ENCODE results near the gene BTBD8.

- TF ChIP-seq, protein P1, sequence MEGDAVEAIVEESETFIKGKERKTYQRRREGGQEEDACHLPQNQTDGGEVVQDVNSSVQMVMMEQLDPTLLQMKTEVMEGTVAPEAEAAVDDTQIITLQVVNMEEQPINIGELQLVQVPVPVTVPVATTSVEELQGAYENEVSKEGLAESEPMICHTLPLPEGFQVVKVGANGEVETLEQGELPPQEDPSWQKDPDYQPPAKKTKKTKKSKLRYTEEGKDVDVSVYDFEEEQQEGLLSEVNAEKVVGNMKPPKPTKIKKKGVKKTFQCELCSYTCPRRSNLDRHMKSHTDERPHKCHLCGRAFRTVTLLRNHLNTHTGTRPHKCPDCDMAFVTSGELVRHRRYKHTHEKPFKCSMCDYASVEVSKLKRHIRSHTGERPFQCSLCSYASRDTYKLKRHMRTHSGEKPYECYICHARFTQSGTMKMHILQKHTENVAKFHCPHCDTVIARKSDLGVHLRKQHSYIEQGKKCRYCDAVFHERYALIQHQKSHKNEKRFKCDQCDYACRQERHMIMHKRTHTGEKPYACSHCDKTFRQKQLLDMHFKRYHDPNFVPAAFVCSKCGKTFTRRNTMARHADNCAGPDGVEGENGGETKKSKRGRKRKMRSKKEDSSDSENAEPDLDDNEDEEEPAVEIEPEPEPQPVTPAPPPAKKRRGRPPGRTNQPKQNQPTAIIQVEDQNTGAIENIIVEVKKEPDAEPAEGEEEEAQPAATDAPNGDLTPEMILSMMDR (conservative IDR thresholded peaks at IDR 0.05; ENCODE audit: low read depth in 2 of 2), result no peak
- TF ChIP-seq EZH2 (IDR thresholded peaks at IDR 0.05; ENCODE audit: low read depth, unreplicated experiment) (no peak), POLR2AphosphoS5 (IDR thresholded peaks at IDR 0.05; ENCODE audit: low read depth) (no peak), REST (IDR thresholded peaks at IDR 0.05; ENCODE audit: unreplicated experiment) (no peak), EZH2phosphoT487 (IDR thresholded peaks at IDR 0.05; ENCODE audit: unreplicated experiment) (no peak), JUNB (IDR thresholded peaks at IDR 0.05; ENCODE audit: unreplicated experiment) (no peak), CREB1 (CRISPR knock-in tag; IDR thresholded peaks at IDR 0.05; ENCODE audit: low read depth) (no peak), STAT1 (IDR thresholded peaks at IDR 0.05; ENCODE audit: unreplicated experiment) (no peak), NANOG (IDR thresholded peaks at IDR 0.05; ENCODE audit: borderline replicate concordance) (no peak), ZNF331 (CRISPR knock-in tag; IDR thresholded peaks at IDR 0.05; ENCODE audit: low read depth) (no peak), ZNF114 (CRISPR knock-in tag; IDR thresholded peaks at IDR 0.05) (no peak)
- TF ChIP-seq, protein P2, sequence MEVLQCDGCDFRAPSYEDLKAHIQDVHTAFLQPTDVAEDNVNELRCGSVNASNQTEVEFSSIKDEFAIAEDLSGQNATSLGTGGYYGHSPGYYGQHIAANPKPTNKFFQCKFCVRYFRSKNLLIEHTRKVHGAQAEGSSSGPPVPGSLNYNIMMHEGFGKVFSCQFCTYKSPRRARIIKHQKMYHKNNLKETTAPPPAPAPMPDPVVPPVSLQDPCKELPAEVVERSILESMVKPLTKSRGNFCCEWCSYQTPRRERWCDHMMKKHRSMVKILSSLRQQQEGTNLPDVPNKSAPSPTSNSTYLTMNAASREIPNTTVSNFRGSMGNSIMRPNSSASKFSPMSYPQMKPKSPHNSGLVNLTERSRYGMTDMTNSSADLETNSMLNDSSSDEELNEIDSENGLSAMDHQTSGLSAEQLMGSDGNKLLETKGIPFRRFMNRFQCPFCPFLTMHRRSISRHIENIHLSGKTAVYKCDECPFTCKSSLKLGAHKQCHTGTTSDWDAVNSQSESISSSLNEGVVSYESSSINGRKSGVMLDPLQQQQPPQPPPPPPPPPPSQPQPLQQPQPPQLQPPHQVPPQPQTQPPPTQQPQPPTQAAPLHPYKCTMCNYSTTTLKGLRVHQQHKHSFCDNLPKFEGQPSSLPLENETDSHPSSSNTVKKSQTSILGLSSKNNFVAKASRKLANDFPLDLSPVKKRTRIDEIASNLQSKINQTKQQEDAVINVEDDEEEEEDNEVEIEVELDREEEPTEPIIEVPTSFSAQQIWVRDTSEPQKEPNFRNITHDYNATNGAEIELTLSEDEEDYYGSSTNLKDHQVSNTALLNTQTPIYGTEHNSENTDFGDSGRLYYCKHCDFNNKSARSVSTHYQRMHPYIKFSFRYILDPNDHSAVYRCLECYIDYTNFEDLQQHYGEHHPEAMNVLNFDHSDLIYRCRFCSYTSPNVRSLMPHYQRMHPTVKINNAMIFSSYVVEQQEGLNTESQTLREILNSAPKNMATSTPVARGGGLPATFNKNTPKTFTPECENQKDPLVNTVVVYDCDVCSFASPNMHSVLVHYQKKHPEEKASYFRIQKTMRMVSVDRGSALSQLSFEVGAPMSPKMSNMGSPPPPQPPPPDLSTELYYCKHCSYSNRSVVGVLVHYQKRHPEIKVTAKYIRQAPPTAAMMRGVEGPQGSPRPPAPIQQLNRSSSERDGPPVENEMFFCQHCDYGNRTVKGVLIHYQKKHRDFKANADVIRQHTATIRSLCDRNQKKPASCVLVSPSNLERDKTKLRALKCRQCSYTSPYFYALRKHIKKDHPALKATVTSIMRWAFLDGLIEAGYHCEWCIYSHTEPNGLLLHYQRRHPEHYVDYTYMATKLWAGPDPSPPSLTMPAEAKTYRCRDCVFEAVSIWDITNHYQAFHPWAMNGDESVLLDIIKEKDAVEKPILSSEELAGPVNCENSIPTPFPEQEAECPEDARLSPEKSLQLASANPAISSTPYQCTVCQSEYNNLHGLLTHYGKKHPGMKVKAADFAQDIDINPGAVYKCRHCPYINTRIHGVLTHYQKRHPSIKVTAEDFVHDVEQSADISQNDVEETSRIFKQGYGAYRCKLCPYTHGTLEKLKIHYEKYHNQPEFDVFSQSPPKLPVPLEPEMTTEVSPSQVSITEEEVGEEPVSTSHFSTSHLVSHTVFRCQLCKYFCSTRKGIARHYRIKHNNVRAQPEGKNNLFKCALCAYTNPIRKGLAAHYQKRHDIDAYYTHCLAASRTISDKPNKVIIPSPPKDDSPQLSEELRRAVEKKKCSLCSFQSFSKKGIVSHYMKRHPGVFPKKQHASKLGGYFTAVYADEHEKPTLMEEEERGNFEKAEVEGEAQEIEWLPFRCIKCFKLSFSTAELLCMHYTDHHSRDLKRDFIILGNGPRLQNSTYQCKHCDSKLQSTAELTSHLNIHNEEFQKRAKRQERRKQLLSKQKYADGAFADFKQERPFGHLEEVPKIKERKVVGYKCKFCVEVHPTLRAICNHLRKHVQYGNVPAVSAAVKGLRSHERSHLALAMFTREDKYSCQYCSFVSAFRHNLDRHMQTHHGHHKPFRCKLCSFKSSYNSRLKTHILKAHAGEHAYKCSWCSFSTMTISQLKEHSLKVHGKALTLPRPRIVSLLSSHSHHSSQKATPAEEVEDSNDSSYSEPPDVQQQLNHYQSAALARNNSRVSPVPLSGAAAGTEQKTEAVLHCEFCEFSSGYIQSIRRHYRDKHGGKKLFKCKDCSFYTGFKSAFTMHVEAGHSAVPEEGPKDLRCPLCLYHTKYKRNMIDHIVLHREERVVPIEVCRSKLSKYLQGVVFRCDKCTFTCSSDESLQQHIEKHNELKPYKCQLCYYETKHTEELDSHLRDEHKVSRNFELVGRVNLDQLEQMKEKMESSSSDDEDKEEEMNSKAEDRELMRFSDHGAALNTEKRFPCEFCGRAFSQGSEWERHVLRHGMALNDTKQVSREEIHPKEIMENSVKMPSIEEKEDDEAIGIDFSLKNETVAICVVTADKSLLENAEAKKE (CRISPR knock-in tag; IDR thresholded peaks at IDR 0.05), result no peak
- TF ChIP-seq, protein P3, sequence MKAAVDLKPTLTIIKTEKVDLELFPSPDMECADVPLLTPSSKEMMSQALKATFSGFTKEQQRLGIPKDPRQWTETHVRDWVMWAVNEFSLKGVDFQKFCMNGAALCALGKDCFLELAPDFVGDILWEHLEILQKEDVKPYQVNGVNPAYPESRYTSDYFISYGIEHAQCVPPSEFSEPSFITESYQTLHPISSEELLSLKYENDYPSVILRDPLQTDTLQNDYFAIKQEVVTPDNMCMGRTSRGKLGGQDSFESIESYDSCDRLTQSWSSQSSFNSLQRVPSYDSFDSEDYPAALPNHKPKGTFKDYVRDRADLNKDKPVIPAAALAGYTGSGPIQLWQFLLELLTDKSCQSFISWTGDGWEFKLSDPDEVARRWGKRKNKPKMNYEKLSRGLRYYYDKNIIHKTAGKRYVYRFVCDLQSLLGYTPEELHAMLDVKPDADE (IDR thresholded peaks at IDR 0.05), result no peak
Measured at GRCh38 chr1:92125204-92125603, 45.1 kb downstream of the BTBD8 start.
